Motor neuron (in vitro differentiated cells): Measurements from ENCODE around the gene NUDT8. TPM values are rescaled to one million over a fixed set of nuclear protein-coding genes. Genes with fewer than 3 reads are reported as not detected.
A peak's percentile ranks its signal among the peaks of the same experiment; 100 is the strongest.
"Not testable (repeated sequence)": the region's sequence is repeated elsewhere in the genome, so short reads cannot be mapped to it uniquely, and the experiment has no call there.

ENCODE experiments used
- ATAC-seq, 8 experiments: fragments of 200-7000 bp; cut with Tn5 transposase; replicated peaks in 6 of 8; 2 replicates each; pipeline ENCODE4 v1.8.0; 2021; ENCODE audit warnings: mild to moderate bottlenecking in 8 of 8, moderate library complexity in 8 of 8
- H3K27ac ChIP-seq, 2 donors: fragments of 250-450 bp; sonication (Bioruptor Pico); 2 replicates each; pipeline ENCODE4 v1.9.0; 2021; ENCODE audit warnings: antibody characterized with exemption in 2 of 2, mild to moderate bottlenecking in 2 of 2, moderate library complexity in 1 of 2
- H3K4me1 ChIP-seq, 2 donors: fragments of 250-450 bp; sonication (Bioruptor Pico); replicated peaks in 1 of 2; 2 replicates each; pipeline ENCODE4 v1.6.1; 2021; ENCODE audit warnings: antibody characterized with exemption in 2 of 2, mild to moderate bottlenecking in 2 of 2, moderate library complexity in 1 of 2
- H3K4me3 ChIP-seq, 5 donors: fragments of 250-450 bp; sonication (Bioruptor Pico); 2 replicates each; pipeline ENCODE4 v1.9.0; 2021; ENCODE audit warnings: antibody characterized with exemption in 5 of 5, mild to moderate bottlenecking in 5 of 5, moderate library complexity in 4 of 5
- WGBS, 10 experiments: fragments of 450-650 bp; shearing (Covaris generic); methylation state at CpG; one replicate each; pipeline ENCODE4 v1.0.0; 2022; 5-methylcytosine and 5-hydroxymethylcytosine counted together
- in situ Hi-C, 9 experiments: fragments of 400-800 bp; cut with MboI; loops; one replicate each; pipeline ENCODE4 v1.15.0; 2021; ENCODE audit warnings: low sequenced_read_pairs in 9 of 9, low pct_unique_long_range_greater_than_20kb in 2 of 9; ENCODE audit not compliant: unreplicated experiment in 9 of 9
- total RNA-seq, 8 experiments: library from RNA; unstranded; fragments of 300-600 nt; gene quantifications; 2 replicates each; pipeline versions ENCODE4 v1.2.3 to v1.2.4, GENCODE V29; 2022

The NUDT8 gene
- total RNA-seq, 8 experiments from 2014 or later = 3.3 to 13.3 (median 5.1) TPM

DNA sequence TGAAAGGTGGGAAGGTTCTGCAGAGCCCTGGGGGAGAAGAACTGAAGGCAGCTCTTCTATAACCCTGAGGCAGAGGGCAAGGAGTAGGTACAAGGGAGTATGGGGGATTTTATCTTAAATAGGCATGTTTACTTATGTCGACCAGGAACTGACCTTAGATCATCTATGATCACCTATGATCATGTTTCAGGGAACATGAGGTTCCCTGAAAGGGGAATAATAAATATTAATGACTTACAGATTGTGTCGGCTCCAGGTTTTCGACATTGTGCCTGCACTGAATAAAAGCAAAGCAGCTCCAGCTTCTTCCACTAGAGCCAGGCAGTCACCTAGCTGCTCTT lies 36.2 kb downstream of the NUDT8 start:
- Histone ChIP-seq H3K4me1 (no peaks in the 10 kb centered on the region), H3K27ac (no peak overlapping the region), H3K4me3 (no peak overlapping the region)
- in situ Hi-C loops = no loop called here
- WGBS, 10 experiments = 0 to 86% (median 33%) methylated on average over 1 to 3 of the region's 3 CpGs; no CpG with 5 or more reads in 3 of the 10 experiments
- peak in 1 of 8 experiments; percentile 10 for ATAC-seq

GRCh38 chr11:67592880-67593564 lies 36.7 kb downstream of the NUDT8 start:
- Histone ChIP-seq H3K4me1 (no peaks in the 10 kb centered on the region), H3K4me3 (no peak overlapping the region), H3K27ac (no peak overlapping the region)
- ATAC-seq = peak in 1 of 8 experiments; percentile 14
- in situ Hi-C loops = no loop called here
- 0 to 80% (median 52%) methylated on average over 1 to 6 of the region's 12 CpGs; no CpG with 5 or more reads in 4 of the 10 experiments for WGBS, 10 experiments

DNA sequence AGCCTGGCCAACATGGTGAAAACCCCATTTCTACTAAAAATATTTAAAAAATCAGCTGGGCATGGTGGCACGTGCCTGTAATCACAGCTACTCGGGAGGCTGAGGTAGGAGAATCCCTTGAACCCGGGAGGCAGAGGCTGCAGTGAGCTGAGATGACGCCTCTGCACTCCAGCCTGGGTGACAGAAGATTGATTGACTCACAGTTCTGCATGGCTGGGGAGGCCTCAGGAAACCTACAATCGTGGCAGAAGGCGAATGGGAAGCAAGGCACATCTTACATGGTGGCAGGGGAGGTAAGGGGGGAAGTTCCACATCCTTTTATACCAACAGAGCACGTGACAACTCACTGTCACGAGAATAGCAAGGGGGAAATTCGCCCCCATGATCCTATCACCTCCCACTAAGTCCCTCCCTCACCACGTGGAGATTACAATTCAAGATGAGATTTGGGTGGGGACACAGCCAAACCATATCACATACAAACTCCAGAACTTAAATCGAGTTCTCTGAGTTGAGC lies 40.8 kb downstream of the NUDT8 start:
- 65 to 100% (median 84%) methylated on average over 1 to 5 of the region's 11 CpGs; no CpG with 5 or more reads in 4 of the 10 experiments for WGBS, 10 experiments
- H3K4me3 ChIP-seq, ATAC-seq, H3K27ac ChIP-seq, in situ Hi-C loops: not testable (repeated sequence)
- H3K4me1 ChIP-seq = peaks cover 7 to 11% of the 10 kb centered on the region in 2 donors

DNA sequence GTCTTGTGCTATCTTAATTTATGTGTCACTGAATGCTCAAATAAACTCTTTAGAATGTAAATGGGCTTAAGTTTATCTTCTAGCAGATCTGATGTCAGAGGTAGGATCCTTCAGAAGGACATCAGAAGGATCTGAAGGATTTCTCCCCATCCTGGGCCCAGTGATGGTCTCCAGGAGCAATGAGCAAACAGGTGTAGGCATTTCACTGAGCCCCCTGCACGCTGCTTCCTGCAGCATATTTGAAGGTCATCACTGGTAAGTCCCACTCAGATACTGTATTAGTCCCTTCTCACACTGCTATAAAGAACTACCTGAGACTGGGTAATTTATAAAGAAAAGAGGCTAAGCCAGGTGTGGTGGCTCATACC lies 41.6 kb downstream of the NUDT8 start:
- no peak overlapping the region for H3K4me3 ChIP-seq
- H3K27ac ChIP-seq = no peak overlapping the region
- H3K4me1 ChIP-seq = peaks cover 7 to 11% of the 10 kb centered on the region in 2 donors
- no peak for ATAC-seq
- in situ Hi-C loops = no loop called here
- 91 to 100% (median 100%) methylated on average over 1 of the region's 1 CpG; no CpG with 5 or more reads in 7 of the 10 experiments for WGBS, 10 experiments

DNA sequence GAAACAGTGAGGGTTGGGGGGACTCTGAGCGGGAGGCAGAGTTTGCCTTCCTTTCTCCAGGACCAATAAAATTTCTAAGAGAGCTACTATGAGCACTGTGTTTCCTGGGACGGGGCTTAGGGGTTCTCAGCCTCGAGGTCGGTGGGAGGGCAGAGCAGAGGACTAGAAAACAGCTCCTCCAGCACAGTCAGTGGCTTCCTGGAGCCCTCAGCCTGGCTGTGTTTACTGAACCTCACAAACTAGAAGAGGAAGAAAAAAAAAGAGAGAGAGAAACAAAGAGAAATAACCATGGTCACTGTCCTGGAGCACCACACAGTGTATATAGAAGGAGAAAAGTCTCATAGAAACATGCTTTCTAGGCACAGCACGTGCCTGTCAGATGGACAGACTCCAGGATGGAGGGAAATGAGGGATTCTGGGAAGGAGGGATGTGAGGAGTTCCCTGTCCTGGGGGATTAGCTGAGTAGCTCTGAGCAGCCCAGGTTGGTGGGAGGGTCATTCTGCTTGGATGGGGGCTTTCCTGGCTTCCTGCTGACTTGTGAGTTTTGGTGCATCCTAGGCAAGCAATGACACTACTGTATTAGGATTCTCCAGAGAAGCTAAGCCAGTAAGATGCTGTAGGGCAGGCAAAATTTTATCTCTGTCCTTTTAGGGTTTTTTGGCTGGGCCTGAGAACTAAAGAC lies 43.0 kb downstream of the NUDT8 start:
- ATAC-seq = no peak
- in situ Hi-C loops = no loop called here
- WGBS, 10 experiments = 75 to 100% (median 86%) methylated on average over 1 to 4 of the region's 5 CpGs; no CpG with 5 or more reads in 2 of the 10 experiments
- Histone ChIP-seq H3K4me1 (peaks cover 20 to 24% of the 10 kb centered on the region in 2 donors), H3K27ac (no peak overlapping the region), H3K4me3 (no peak overlapping the region)

GRCh38 chr11:67585911-67586310 lies 43.8 kb downstream of the NUDT8 start:
- ATAC-seq = no peak
- H3K4me1 ChIP-seq = peaks cover 27 to 32% of the 10 kb centered on the region in 2 donors
- H3K27ac ChIP-seq = no peak overlapping the region
- 67 to 100% methylated on average over 1 of the region's 4 CpGs; no CpG with 5 or more reads in 8 of the 10 experiments for WGBS, 10 experiments
- H3K4me3 ChIP-seq = no peak overlapping the region
- in situ Hi-C loops = no loop called here

- Histone ChIP-seq H3K4me1 (peaks cover 28 to 34% of the 10 kb centered on the region in 2 donors), H3K4me3 (peak overlapping the region; percentile 44 to 70 (median 60)), H3K27ac (peak overlapping the region; percentile 71 to 88)
- in situ Hi-C loops = no loop called here
- peak in 2 of 8 experiments; percentile 2 for ATAC-seq
- WGBS, 10 experiments = 94 to 100% (median 94%) methylated on average over 1 to 9 of the region's 21 CpGs; no CpG with 5 or more reads in 7 of the 10 experiments
Observed at GRCh38 chr11:67584881-67585873, 44.6 kb downstream of the NUDT8 start.

- peaks cover 28 to 34% of the 10 kb centered on the region in 2 donors for H3K4me1 ChIP-seq
- ATAC-seq = peak; percentile 13 to 50 (median 37)
- peak overlapping the region; percentile 71 to 88 for H3K27ac ChIP-seq
- in situ Hi-C loops = no loop called here
- 67% methylated on average over 1 of the region's 33 CpGs; no CpG with 5 or more reads in 9 of the 10 experiments for WGBS, 10 experiments
- peak overlapping the region; percentile 44 to 70 (median 60) for H3K4me3 ChIP-seq
Observed at GRCh38 chr11:67584205-67584880, 45.4 kb downstream of the NUDT8 start.

GRCh38 chr11:67583247-67584204 lies 46.2 kb downstream of the NUDT8 start, which contains the start of gene GSTP1:
GSTP1 (plus strand) TSS chr11:67583812; CDS start chr11:67583844, 32 bp downstream.
- peak; percentile 84 to 96 (median 94) for ATAC-seq
- in situ Hi-C loops = no loop called here
- peaks cover 28 to 34% of the 10 kb centered on the region in 2 donors for H3K4me1 ChIP-seq
- H3K27ac ChIP-seq = peak within 1 kb of the TSS; percentile 71 to 88
- WGBS, 10 experiments = 4 to 43% (median 17%) methylated on average over 3 to 18 of the region's 81 CpGs; no CpG with 5 or more reads in 3 of the 10 experiments
- peak within 1 kb of the TSS; percentile 44 to 70 (median 60) for H3K4me3 ChIP-seq

DNA sequence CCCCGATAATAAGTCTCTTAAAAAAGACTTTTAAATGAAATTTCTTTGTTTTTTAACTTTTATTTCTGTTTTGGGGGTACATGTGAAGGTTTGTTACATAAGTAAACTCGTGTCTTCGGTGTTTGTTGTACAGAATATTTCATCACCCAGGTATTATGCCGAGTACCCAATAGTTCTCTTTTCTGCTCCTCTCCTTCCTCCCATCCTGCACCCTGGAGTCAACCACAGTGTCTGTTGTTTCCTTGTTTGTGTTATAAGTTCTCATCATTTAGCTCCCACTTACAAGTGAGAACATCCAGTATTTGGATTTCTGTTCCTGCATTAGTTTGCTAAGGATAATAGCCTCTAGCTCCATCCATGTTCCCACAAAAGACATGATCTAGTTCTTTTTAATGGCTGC lies 47.7 kb downstream of the NUDT8 start:
- whole genome bisulfite sequencing, 10 experiments = 37 to 89% (median 72%) methylated on average over 1 to 4 of the region's 4 CpGs
- in situ Hi-C loops = no loop called here
- no peak for ATAC-seq
- Histone ChIP-seq H3K4me1 (peaks cover 28 to 34% of the 10 kb centered on the region in 2 donors), H3K27ac (no peak overlapping the region), H3K4me3 (no peak overlapping the region)

- no peak overlapping the region for H3K4me3 ChIP-seq
- 0 to 80% (median 24%) methylated on average over 2 to 10 of the region's 11 CpGs for WGBS, 10 experiments
- no peak overlapping the region for H3K27ac ChIP-seq
- peaks cover 28 to 34% of the 10 kb centered on the region in 2 donors for H3K4me1 ChIP-seq
- ATAC-seq = no peak
- in situ Hi-C loops = no loop called here
Observed at GRCh38 chr11:67581469-67581868, 48.3 kb downstream of the NUDT8 start.
